NCI-H2029 treated with DMSO at 0.1 percent for 48 hours (cell line): ENCODE results near the gene HTR1E.
A peak's percentile ranks its signal among the peaks of the same experiment; 100 is the strongest.
"Not testable (repeated sequence)": the region's sequence is repeated elsewhere in the genome, so short reads cannot be mapped to it uniquely, and the experiment has no call there.

Experiments
- DNase-seq: peaks from one replicate; lab custom pipeline; 2025; lab: John Stamatoyannopoulos, UW

HTR1E gene

DNA sequence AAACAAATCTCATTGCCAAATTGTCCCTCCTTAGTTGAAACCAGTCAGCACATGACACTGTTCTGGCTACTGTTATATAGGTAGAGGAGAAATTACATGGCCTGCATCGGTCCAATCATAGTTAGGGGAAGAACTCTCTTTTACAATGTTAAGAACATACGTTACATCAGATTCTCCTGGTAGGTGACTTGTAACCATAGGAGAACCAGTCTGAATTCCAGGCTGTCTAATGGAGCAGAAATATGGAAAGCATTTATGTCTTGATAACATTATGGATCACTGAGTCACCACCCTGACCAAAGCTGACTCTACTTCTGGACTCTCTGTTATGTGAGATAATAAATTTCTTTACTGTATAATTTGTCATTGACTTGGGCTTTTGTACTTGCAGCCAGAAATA, 40.9 kb downstream of the HTR1E start:
- DNase-seq = no peak

DNA sequence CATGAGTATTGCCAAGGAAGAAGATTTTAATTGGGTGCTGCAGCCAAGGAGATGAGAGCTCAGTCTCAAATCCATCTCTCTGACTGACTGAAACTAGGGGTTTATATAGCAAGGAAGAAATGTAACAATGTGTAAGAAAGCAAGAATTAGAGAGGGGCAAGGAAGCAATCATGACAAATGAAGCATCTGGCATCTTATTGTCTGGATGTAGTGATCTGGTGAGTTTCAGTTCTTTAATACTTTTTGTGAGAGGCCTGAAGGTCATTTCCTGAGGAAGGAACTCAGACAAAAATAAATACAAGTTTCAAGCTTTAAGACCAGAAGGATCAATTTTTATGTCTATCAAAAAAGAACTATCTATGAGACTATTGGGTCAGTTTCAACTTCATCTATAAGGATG, 64.2 kb downstream of the HTR1E start:
- DNase-seq = no peak

DNA sequence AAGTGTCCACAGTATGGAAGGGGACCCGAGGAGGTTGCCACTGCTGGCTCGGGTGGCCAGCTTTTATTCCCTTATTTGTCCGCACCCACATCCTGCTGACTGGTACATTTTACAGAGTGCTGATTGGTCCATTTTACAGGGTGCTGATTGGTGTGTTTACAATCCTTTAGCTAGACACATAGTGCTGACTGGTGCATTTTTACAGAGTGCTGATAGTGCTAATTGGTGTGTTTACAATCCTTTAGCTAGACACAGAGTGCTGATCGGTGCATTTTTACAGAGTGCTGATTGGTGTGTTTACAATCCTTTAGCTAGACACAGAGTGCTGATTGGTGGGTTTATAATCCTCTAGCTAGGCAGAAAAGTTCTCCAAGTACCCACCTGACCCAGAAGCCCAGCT, 65.1 kb downstream of the HTR1E start:
- not testable (repeated sequence) for DNase-seq

DNA sequence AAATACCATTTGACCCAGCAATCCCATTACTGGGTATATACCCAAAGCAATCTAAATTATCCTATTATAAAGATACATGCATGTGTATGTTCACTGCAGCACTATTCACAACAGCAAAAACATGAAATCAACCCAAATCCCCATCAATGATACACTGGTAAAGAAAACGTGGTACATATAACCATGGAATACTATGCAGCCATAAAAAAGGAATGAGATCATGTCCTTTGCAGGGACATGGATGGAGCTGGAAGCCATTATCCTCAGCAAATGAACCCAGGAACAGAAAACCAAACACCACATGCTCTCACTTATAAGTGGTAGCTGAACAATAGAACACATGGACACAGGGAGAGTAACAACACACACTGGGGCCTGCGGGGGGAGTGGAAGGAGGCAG, 69.2 kb downstream of the HTR1E start:
- not testable (repeated sequence) for DNase-seq

DNA sequence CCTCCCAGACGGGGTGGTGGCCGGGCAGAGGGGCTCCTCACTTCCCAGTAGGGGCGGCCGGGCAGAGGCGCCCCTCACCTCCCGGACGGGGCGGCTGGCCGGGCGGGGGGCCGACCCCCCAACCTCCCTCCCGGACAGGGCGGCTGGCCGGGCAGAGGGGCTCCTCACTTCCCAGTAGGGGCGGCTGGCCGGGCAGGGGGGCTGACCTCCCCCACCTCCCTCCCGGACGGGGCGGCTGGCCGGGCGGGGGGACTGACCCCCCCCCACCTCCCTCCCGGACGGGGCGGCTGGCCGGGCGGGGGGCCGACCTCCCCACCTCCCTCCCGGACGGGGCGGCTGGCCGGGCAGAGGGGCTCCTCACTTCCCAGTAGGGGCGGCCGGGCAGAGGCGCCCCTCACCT, 72.3 kb downstream of the HTR1E start:
- not testable (repeated sequence) for DNase-seq

DNA sequence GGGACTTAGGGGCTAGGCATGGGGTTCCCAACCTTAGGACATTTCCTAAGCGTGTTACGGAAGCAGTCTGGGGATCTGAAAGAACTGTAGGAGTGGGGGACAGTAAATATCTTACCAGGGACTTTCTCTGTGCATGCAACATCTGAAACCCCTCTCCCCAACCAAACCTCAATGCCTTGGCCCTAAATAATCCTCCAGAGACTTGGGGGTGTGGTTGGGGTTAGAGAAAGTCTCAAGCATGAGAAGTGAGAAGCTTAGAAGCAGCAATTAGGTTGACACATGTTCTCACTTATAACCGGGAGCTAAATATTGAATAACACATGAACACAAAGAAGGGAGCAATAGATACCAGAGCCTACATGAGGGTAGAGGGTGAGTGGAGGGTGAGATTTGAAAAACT, 74.7 kb downstream of the HTR1E start:
- DNase-seq = no peak

DNA sequence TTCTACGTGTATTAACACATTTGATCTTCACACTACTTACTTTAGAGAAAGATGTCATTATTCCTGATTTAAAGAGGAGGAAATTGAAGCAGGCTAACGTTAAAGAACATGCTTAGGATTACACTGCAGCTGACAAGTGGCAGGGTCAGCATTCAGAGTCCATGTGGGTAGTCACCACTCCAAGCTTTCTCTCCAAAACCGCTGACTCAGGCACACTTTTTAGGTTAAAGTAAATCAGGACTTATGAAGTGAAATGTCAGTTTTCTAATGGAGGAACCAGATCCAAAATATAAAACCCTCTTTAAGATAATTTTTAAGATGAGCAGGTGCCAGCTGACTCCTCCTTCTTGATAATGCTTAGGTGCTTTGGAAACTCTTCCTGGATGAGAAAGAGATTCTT, 75.4 kb downstream of the HTR1E start:
- no peak for DNase-seq

DNA sequence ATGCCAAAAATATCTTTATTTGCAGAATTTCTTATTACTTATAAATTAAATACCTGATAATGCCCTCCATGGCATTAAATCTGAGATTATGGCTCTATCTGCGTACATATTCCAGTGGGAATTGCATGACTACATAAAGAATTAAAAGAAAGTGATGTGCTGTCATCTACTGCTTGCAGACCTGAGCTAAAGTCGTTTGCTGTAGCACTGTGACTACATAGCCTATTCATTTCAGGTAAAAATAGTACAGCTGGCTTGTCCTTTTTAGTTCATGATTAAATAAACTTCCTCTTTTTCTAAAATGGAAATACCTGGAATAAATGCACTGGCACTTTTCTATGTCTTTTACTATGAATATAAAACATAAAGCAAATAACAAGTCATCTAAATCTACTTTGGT, 79.4 kb downstream of the HTR1E start:
- DNase-seq = no peak

DNA sequence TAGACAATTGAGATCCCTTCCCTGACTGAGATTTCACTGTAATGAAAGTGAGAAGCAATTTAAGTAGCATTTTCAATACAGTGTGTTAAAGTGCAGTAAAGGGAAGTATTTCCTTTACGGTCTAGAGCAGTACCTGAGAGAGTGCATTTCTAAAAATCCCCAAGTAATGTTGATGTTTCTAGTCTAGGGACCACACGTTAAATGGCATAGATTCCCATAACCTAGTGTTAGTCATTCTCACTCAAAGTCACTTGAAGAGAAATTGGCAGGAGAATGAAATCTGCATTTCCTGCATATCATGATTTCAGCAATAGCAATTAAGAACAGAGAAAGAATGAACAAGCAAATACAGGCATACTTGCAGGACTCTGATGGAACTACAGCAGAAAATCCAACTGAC, 89.7 kb downstream of the HTR1E start:
- DNase-seq = peak; percentile 3

DNA sequence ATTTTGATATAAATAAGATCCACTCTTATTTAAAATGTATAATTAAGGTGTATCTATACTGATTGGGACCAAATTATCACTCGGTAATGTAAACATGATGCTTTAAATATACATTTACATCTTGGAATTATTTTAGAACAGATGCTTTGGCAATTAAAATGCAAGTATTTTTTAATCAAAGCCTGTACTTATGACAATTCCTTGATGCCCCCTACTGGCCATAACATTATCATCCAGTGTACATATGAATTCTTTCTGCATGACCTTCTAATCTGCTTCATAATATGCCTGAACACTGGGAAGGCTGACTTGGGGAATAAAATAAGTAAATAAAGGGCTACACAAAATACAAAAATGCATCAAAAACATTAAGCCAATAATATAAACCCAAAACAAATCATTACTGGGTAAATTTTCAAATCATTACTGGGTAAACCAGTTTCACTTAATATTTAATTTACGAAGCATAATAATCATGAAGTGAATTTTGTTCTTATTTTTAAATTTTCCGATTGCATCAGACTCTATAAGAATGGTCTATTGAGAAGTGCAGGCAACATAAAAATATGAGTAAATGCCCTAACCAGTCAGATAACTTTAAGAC, 92.5 kb downstream of the HTR1E start:
- DNase-seq = peak; percentile 2

DNA sequence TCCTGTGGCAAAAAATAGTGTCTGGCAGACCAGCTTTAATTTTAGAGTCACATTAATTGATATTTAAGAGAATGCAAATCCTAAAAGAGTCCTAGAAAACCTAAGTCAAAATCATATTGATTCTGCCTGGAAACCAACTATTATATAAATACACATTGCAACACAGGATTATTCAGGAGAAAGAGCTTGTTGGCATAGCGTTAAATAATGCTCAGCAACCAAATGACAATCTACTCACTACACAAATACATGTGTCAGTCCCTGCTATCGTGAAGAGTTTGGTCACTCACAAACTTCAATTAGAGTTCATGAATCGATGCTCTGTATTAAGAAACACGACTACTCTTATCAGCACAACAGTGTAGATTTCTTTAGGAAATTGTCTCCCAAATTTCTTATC, 103.4 kb downstream of the HTR1E start:
- no peak for DNase-seq

DNA sequence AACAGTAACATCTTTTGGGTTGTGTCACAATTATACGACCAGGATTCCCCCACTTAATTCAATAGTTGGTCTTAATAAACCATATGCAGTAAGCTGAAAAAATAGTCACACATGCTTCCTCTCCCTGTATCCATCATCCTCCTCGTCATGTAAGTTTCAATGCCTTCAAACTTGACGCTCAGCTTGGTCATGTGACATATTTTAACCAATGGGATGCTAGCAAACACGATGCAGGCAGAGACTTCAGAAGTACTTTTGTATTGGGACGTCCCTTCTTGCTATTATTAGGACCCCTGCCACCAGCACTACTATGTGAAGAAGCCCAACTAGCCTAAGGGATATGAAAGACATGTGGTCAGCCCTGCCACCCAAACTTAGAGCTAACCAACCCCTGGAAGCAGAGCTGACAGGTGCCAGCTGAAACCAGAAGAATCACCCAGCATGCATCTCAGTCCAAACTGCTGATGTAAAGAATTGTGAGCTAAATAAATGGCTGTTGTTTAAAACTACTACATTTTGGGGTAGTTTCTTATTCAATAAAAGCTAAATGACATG, 108.3 kb downstream of the HTR1E start:
- no peak for DNase-seq

DNA sequence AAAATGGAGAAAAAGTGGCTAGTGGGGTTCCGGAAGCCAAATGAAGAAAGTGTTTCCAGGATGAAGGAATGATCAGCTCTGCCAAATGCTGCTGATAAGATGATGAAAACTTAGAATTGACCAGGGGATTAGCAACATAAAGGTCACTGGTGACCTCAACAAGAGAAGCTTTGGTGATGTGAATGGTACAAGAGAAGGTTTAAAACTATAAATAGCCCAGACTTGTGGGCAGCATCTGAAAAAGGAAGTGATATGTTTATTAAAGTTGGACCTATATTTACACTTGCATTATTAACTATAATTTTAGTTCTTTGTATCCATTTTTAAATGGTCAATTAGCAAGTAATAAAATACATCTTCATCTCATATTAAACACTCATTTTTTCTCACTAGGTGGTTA, 112.5 kb downstream of the HTR1E start:
- no peak for DNase-seq

DNA sequence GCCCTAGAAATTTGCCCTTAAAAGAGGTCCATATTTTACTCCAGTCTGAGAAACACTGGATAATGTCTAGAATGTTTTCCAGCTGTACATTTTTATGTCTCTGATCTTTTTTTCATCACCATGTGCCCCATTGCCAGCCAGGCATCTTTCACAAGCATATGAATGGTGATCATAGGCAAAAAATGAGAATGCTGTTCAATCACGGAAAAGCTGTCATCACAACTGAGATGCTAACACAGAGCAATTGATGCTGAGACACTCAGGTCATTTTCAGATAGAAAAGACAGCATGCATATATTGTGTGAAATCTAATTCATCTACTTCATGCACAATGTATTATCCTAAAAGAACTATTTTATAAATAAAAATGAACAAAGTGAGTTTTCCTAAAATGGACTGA, 116.0 kb downstream of the HTR1E start:
- DNase-seq = no peak

DNA sequence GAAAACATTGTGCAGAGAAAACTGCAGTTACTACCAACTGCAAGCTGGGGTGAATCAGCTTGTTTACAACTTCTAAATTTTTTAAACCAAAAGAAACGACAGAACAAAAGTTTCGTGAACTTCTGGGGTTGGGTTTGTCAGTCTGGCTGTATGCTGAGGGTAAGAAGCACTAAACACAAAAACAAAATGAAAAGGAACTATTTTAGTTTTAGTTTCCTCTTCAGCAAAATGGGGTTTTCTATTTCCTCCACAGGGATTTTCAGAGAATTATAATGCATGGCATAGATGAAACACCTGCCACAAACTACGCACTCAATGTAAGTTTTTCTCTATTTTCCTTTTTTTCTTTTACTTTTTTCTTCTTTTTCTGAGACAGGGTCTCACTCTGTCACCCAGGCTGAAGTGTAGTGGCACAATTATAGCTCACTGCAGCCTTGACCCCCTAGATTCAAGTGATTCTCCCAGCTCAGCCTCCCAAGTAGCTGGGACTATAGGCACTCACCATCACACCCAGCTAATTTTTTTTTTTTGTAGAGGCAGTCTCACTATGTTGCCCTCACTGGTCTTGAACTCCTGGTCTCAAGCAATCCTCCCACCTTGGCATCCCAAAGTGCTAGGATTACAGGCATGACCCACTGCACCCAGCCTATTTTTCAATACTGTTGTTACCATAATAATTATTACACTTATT, 117.0 kb downstream of the HTR1E start:
- DNase-seq = no peak

DNA sequence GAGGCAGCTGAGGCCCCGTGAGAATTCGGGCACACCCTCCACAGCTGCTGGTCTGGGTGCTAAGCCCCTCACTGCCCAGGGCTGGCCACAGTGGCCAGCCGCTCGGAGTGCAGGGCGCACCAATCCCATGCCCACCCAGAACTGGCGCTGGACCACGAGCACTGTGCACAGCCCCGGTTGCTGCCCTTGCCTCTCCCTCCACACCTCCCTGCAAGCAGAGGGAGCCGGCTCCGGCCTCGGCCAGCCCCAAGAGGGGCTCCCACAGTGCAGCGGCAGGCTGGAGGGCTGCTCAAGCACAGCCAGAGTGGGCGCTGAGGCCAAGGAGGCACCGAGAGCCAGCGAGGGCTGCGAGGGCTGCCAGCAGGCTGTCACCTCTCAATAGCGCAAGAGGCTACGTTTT, 122.6 kb downstream of the HTR1E start:
- no peak for DNase-seq

DNA sequence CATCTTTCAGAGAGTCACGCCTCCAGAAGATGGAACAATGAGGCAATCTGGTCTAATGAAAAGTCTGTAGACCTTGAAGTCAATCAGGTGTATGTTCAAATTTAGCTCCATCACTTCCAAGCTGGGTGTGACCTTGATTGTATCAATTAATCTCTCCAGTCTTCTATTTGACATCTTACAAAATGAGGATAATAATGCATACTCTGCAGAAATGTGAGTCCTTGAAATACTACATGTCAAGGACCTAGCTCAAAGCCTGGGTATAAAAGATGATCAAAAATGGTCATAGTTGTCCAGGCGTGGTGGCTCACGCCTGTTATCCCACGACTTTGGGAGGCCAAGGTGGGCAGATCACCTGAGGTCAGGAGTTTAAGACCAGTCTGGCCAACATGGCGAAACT, 127.8 kb downstream of the HTR1E start:
- DNase-seq = no peak
